Activated CD4-positive, alpha-beta T cell treated with anti-CD3 and anti-CD28 coated beads for 36 hours (primary cell): ENCODE measurements around the gene TRIP13. TPM values are rescaled to one million over a fixed set of nuclear protein-coding genes. Genes with fewer than 3 reads are reported as not detected.
A peak's percentile ranks its signal among the peaks of the same experiment; 100 is the strongest.
"Not testable (repeated sequence)": the region's sequence is repeated elsewhere in the genome, so short reads cannot be mapped to it uniquely, and the experiment has no call there.

Experiments
- ATAC-seq: fragments of 200-7000 bp; cut with Tn5 transposase; one replicate; pipeline ENCODE4 v1.10.0; 2021; ENCODE audit warnings: mild to moderate bottlenecking, moderate library complexity
- CTCF ChIA-PET: fragments of 350-600 bp; sonication (Branson Sonifier 250); formaldehyde crosslinking; loops from one replicate; lab custom pipeline; 2021; ENCODE audit warnings: antibody characterized with exemption; lab: Charles Lee
- POLR2A ChIA-PET: fragments of 350-600 bp; sonication (Branson Sonifier 250); formaldehyde crosslinking; loops from one replicate; lab custom pipeline; 2021; ENCODE audit warnings: antibody characterized with exemption, inconsistent platforms; lab: Charles Lee
- DNase-seq: peaks from one replicate; pipeline ENCODE4 v3.0.0-alpha.2; 2020
- H3K27ac Mint-ChIP-seq: one replicate; pipeline ENCODE4 v1.8.0; 2021; ENCODE audit warnings: mixed read lengths
- H3K27me3 Mint-ChIP-seq: one replicate; pipeline ENCODE4 v1.8.0; 2021; ENCODE audit warnings: mixed read lengths
- H3K36me3 Mint-ChIP-seq: one replicate; pipeline ENCODE4 v1.8.0; 2021; ENCODE audit warnings: low read depth, mixed read lengths
- H3K4me1 Mint-ChIP-seq: one replicate; pipeline ENCODE4 v1.8.0; 2021; ENCODE audit warnings: mixed read lengths
- H3K4me3 Mint-ChIP-seq: one replicate; pipeline ENCODE4 v1.8.0; 2021; ENCODE audit warnings: mild to moderate bottlenecking, moderate library complexity, mixed read lengths
- H3K9me3 Mint-ChIP-seq: one replicate; pipeline ENCODE4 v1.8.0; 2021; ENCODE audit warnings: low read depth, mixed read lengths
- intact Hi-C, 2 experiments: fragments of 100-400 bp; cut with DNase I in 1 of 2; cut with micrococcal nuclease in 1 of 2; formaldehyde crosslinking; loops; one replicate each; pipeline versions ENCODE4 v1.14.2 to v1.15.1; 2022 to 2024; cut with DNase I, micrococcal nuclease
- total RNA-seq, 2 experiments: library from RNA; stranded (reverse); gene quantifications; one replicate each; pipeline ENCODE4 v1.2.3, GENCODE V29; 2021

TRIP13 gene
- total RNA-seq, 2 experiments from 2014 or later, result 34.4 to 34.7 TPM

DNA sequence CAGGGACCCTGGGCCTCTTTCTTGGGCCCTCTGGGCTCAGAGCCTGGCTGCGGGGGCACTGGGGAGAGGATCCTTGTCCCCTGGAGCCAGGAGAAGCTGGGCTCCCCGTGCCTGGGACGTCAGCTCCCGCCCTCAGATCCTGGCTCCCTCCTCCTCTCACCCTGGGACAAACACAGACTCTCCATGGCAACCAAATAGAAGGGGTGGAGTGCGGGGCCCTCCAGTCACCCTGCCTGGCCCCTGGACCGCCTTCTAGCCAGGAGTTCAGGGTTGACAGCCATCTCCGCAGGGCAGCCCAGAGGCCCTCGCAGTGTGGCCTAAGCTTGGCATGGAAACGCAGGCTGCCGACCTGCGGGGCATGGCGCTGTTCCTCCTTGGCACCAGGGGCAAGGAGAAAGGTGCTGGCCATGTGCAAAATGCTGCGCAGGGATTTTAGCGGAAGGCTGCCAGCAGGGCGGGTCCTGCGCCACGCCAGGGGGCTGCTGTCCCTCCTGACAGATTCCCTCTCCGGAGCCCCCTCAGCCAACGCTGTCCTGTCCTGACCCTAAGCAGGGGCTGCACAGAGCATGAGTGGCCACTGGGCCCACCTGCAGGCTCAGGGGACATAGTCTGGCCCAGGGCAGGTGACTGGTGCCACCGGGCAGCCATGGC, 42.9 kb upstream of the TRIP13 start:
- intact Hi-C loops, result loop anchor here in 1 of 2 experiments (5.0 kb wide), 1 partner anchor 92 kb away; no protein-coding TSS in a partner anchor
- no peak for ATAC-seq
- Mint-ChIP-seq H3K9me3 (no peaks in the 10 kb centered on the region), H3K27ac (no peak overlapping the region), H3K4me3 (no peak overlapping the region), H3K4me1 (peaks cover 7% of the 10 kb centered on the region), H3K36me3 (no peaks in the 10 kb centered on the region), H3K27me3 (peaks cover 3% of the 10 kb centered on the region)
- ChIA-PET POLR2A (no interaction called here), CTCF (no interaction called here)
- no peak for DNase-seq

DNA sequence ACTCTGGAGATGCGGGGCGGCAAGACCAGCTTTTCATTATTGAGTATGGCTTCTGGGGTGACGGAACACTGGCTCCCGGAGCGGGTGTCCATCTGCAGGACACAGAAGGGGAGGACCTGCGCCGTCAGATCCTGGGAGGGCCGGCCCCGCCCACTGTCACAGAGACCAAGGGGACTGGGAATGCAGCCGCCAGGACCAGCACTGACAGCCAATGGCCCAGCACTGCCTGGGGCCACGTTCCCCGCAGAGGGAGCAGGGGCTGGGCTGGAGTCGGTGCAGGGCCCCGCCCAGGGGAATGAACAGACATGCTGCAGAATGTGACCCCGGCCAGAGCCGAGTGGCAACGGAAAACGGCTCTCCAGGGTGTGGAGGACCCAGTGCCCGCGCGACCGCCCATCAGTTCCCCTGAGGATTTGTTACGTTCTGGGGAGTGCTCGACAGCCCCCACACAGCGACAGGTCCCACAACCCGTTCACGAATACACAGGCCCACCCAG, 42.1 kb upstream of the TRIP13 start, which contains the start of gene ZDHHC11:
Gene ZDHHC11 (minus strand): TSS at position 476 of the 496 bp plus-strand sequence. CDS start 384 bp downstream, at position 92.
- intact Hi-C loops, result no loop called here
- Mint-ChIP-seq H3K9me3 (no peaks in the 10 kb centered on the region), H3K36me3 (no peaks in the 10 kb centered on the region), H3K4me1 (peaks cover 7% of the 10 kb centered on the region), H3K27ac (no peak within 1 kb of the TSS), H3K4me3 (no peak within 1 kb of the TSS), H3K27me3 (peaks cover 3% of the 10 kb centered on the region)
- ChIA-PET POLR2A (no interaction called here), CTCF (no interaction called here)
- DNase-seq (no peak), ATAC-seq (no peak)

DNA sequence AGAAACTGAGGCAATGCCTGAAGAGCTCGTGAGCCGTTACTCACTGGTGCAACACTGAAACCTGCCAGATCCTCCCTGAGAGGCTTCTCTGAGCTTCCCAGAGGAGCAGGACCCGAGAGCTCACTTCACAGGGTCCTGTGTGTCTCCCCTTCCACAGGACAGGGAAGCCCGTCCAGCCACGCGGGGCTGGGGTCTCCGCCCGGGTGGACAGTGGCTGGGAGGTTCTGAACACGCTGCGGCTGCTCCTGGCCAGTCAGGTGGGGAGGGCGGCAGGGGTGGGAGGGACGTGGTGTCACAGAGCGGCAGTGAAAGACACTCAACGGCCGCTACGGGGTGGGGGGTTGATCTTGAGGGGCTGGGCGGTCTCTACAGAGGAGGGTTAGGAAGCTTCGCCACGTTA, 41.6 kb upstream of the TRIP13 start:
- POLR2A ChIA-PET, result no interaction called here
- Mint-ChIP-seq H3K4me1 (peaks cover 7% of the 10 kb centered on the region), H3K9me3 (no peaks in the 10 kb centered on the region), H3K4me3 (no peak overlapping the region), H3K27ac (no peak overlapping the region), H3K27me3 (peaks cover 3% of the 10 kb centered on the region), H3K36me3 (no peaks in the 10 kb centered on the region)
- intact Hi-C loops, result no loop called here
- ATAC-seq (no peak), DNase-seq (no peak)
- CTCF ChIA-PET, result no interaction called here

DNA sequence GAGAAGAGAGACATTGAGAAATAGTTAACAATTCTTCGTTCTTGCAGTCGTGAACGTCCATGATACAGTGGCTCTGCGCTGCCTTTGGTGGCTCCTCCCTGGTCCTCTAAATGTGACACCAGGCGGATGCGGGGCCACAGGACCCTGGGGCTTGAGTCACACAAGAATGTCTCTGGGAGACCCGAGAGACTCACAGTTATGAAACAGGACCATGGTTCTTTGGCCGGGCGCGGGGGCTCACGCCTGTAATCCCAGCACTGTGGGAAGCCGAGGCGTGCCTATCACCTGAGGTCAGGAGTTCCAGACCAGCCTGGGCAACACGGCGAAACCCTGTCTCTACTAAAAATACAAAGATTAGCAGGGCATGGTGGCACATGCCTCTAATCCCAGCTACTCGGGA, 41.1 kb upstream of the TRIP13 start:
- Mint-ChIP-seq H3K27ac (no peak overlapping the region), H3K4me3 (no peak overlapping the region), H3K36me3 (no peaks in the 10 kb centered on the region), H3K4me1 (peaks cover 3% of the 10 kb centered on the region), H3K27me3 (peaks cover 3% of the 10 kb centered on the region), H3K9me3 (no peaks in the 10 kb centered on the region)
- ChIA-PET CTCF (no interaction called here), POLR2A (no interaction called here)
- no peak for DNase-seq
- no peak for ATAC-seq
- intact Hi-C loops, result no loop called here

DNA sequence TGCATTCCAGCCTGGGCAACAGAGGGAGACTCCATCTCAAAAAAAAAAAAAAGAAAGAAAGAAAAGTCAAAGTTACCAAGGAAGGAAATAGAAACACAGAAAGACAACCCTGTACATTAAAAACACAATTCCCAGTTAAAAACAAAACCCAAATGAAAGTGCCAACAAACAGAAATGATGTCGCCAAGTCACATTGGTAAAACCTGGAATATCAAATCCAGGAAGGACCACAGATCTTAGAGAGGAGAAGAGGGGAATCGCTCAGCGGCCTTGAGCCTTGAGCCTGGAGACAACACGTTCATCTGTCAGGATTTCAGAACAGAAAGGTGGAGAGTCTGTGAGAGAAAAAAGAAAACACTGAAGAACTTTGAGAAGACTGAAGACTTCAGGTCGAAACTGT, 40.7 kb upstream of the TRIP13 start:
- DNase-seq (no peak), ATAC-seq (no peak)
- ChIA-PET POLR2A (no interaction called here), CTCF (no interaction called here)
- H3K36me3 Mint-ChIP-seq, result no peaks in the 10 kb centered on the region
- H3K27me3 Mint-ChIP-seq, result peaks cover 3% of the 10 kb centered on the region
- no peaks in the 10 kb centered on the region for H3K4me1 Mint-ChIP-seq
- H3K27ac Mint-ChIP-seq, result no peak overlapping the region
- no peaks in the 10 kb centered on the region for H3K9me3 Mint-ChIP-seq
- intact Hi-C loops, result no loop called here
- H3K4me3 Mint-ChIP-seq, result no peak overlapping the region

DNA sequence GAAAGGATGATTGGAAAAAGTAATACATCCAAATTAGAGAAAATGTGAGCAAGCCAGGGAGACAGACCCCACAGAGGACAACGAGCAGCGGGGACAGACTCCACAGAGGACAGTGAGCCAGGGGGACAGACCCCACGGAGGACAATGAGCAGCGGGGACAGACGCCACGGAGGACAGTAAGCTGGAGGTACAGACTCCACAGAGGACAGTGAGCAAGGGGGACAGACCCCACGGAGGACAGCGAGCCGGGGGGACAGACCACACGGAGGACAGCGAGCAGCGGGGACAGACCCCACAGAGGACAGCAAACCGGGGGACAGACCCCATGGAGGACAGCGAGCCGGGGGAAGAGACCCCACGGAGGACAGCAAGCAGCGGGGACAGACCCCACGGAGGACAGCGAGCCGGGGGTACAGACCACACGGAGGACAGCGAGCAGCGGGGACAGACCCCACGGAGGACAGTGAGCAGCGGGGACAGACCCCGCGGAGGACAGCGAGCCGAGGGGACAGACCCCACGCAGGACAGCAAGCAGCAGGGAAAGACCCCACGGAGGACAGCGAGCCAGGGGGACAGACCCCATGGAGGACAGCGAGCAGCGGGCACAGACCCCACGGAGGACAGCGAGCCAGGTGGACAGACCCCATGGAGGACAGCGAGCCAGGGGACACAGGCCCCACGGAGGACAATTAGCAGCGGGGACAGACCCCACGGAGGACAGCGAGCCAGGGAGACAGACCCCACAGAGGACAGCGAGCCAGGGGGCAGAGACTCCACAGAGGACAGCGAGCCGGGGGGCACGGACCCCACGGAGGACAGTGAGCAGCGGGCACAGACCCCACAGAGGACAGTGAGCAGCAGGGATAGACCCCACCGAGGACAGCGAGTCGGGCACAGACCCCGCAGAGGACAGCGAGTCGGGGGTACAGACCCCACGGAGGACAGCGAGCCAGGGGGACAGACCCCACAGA, 40.0 kb upstream of the TRIP13 start:
- POLR2A ChIA-PET, result no interaction called here
- DNase-seq (no peak), ATAC-seq (no peak)
- H3K27me3 Mint-ChIP-seq, result peaks cover 3% of the 10 kb centered on the region
- H3K4me3 Mint-ChIP-seq, result no peak overlapping the region
- intact Hi-C loops, result no loop called here
- CTCF ChIA-PET, result no interaction called here
- H3K27ac Mint-ChIP-seq, result no peak overlapping the region
- H3K36me3 Mint-ChIP-seq, result no peaks in the 10 kb centered on the region
- H3K9me3 Mint-ChIP-seq, result no peaks in the 10 kb centered on the region
- no peaks in the 10 kb centered on the region for H3K4me1 Mint-ChIP-seq

DNA sequence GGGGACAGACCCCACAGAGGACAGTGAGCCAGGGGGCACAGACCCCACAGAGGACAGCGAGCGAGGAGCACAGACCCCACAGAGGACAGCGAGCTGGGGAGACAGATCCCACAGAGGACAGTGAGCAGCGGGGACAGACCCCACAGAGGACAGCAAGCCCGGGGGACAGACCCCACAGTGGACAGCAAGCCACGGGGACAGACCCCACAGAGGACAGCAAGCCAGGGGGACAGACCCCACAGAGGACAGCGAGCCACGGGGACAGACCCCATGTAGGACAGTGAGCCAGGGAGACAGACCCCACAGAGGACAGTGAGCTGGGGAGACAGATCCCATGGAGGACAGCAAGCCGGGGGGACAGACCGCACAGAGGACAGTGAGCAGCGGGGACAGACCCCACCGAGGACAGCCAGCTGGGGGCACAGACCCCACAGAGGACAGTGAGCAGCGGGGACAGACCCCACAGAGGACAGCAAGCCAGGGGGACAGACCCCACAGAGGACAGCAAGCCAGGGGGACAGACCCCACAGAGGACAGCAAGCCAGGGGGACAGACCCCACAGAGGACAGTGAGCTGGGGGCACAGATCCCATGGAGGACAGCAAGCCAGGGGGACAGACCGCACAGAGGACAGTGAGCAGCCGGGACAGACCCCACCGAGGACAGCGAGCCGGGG, 39.1 kb upstream of the TRIP13 start:
- CTCF ChIA-PET, ATAC-seq, H3K36me3 Mint-ChIP-seq, H3K4me3 Mint-ChIP-seq, POLR2A ChIA-PET, H3K9me3 Mint-ChIP-seq, H3K4me1 Mint-ChIP-seq, DNase-seq, H3K27ac Mint-ChIP-seq, H3K27me3 Mint-ChIP-seq, intact Hi-C loops: not testable (repeated sequence)

DNA sequence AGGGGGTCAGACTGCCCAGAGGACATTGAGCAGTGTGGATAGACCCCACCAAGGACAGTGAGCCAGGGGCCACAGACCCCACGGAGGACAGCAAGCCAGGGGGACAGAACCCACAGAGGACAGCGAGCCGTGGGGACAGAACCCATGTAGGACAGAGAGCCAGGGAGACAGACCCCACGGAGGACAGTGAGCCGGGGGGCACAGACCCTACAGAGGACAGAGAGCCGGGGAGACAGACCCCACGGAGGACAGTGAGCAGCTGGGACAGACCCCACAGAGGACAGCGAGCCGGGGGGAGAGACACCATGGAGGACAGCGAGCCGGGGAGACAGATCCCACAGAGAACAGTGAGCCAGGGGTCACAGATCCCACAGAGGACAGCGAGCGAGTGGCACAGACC, 38.5 kb upstream of the TRIP13 start:
- H3K36me3 Mint-ChIP-seq, result no peaks in the 10 kb centered on the region
- ChIA-PET CTCF (no interaction called here), POLR2A (no interaction called here)
- DNase-seq (no peak), ATAC-seq (no peak)
- H3K27me3 Mint-ChIP-seq, result peaks cover 3% of the 10 kb centered on the region
- H3K9me3 Mint-ChIP-seq, result no peaks in the 10 kb centered on the region
- H3K27ac Mint-ChIP-seq, result no peak overlapping the region
- no peak overlapping the region for H3K4me3 Mint-ChIP-seq
- intact Hi-C loops, result no loop called here
- no peaks in the 10 kb centered on the region for H3K4me1 Mint-ChIP-seq

DNA sequence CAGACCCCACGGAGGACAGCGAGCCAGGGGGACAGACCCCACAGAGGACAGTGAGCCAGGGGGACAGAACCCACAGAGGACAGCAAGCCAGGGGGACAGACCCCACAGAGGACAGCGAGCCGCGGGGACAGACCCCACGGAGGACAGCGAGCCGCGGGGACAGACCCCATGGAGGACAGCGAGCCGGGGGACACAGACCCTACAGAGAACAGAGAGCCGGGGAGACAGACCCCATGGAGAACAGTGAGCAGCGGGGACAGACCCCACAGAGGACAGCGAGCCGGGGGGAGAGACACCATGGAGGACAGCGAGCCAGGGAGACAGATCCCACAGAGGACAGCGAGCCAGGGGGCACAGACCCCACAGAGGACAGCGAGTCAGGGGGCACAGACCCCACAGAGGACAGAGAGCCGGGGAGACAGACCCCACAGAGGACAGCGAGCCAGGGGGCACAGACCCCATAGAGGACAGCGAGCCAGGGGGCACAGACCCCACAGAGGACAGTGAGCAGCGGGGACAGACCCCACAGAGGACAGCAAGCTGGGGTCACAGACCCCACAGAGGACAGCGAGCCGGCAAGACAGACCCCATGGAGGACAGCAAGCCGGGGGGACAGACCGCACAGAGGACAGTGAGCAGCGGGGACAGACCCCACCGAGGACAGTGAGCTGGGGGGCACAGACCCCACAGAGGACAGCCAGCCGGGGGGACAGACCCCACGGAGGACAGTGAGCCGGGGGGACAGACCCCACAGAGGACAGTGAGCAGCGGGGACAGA, 37.5 kb upstream of the TRIP13 start:
- no peaks in the 10 kb centered on the region for H3K4me1 Mint-ChIP-seq
- DNase-seq (no peak), ATAC-seq (no peak)
- ChIA-PET CTCF (no interaction called here), POLR2A (no interaction called here)
- no peak overlapping the region for H3K4me3 Mint-ChIP-seq
- H3K36me3 Mint-ChIP-seq, result no peaks in the 10 kb centered on the region
- H3K27ac Mint-ChIP-seq, result no peak overlapping the region
- intact Hi-C loops, result no loop called here
- H3K27me3 Mint-ChIP-seq, result peaks cover 3% of the 10 kb centered on the region
- no peaks in the 10 kb centered on the region for H3K9me3 Mint-ChIP-seq

DNA sequence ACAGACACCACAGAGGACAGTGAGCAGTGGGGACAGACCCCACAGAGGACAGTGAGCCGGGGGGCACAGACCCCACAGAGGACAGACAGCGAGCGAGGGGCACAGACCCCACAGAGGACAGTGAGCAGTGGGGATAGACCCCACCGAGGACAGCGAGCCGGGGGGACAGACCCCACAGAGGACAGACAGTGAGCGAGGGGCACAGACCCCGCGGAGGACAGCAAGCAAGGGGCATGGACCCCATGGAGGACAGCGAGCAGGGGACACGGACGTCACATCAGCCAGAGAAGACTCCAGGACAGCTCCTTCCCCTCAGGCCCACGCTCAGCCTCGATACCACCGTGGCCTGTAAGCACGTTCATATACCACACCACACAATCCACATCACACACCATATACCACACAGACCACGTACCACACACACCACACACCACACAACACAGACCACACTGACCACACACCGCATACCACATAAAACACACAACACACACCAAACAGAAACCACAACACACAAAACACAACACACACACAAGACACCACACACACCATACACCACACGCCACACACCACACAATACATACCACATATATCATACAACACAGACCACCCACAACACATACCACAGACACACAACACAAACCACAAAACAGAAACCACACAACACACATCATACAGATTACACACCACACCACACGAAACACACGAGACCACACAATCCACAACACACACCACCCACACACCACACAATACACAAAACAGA, 36.7 kb upstream of the TRIP13 start:
- Mint-ChIP-seq H3K4me3 (no peak overlapping the region), H3K27ac (no peak overlapping the region), H3K36me3 (no peaks in the 10 kb centered on the region), H3K9me3 (no peaks in the 10 kb centered on the region), H3K4me1 (no peaks in the 10 kb centered on the region), H3K27me3 (peaks cover 3% of the 10 kb centered on the region)
- intact Hi-C loops, result no loop called here
- ChIA-PET POLR2A (no interaction called here), CTCF (no interaction called here)
- ATAC-seq, result peak; percentile 43
- no peak for DNase-seq
